Measurements from ENCODE around the gene ZC3H4.

ZC3H4 gene

DNA sequence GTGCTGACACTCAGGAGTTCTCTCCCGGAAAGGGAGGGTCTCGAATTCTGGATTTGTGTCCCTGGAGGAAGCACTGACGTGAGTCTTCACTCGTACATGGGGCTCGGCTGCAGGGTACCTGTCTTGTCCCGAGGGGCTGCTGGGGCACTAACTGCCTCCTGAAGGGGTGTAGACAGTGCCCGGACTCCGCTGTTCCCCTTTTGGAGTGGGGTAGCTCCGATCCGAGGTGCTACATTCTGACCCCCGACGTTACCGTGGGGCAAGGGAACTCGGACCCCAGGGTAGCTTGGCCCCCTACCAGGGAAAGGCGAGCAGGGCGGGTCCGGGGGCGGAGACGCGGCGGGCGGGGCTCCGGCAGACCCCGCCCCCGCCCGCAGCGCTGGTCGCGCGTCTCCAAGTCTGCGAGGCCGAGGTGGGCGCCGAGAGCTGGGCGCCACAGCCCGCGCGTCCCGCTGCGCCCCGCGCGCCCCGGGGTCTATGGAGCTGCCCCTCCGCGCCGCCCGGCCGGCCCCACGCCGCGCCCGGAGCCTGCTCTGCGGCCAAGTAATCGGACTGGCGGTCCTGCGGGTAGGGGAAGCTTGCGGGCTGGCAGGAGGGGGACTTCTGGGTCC is 94.0 kb downstream of the ZC3H4 start, which contains the start of gene NPAS1:
NPAS1 (plus strand) TSS at position 407 of the 611 bp plus-strand sequence. CDS start 1,211 bp downstream, outside the sequence.
- H3F3A ChIP-seq (ENCODE audit: insufficient read depth, low read length): no peaks in the 10 kb centered on the region
- H2AFZ ChIP-seq (ENCODE audit: low read length): no peak within 1 kb of the TSS
- peaks cover 15% of the 10 kb centered on the region for H3K27me3 ChIP-seq (ENCODE audit: insufficient read depth, low read length)
- H3K9me2 ChIP-seq (ENCODE audit: low read depth, low read length): no peaks in the 10 kb centered on the region
- peak within 1 kb of the TSS; percentile 47 for H3K4me2 ChIP-seq (ENCODE audit: low read length)
- no peaks in the 10 kb centered on the region for H3K36me3 ChIP-seq (ENCODE audit: insufficient read depth, low read length)
- H3K79me2 ChIP-seq (ENCODE audit: insufficient read depth, low read length): no peaks in the 10 kb centered on the region
- peak within 1 kb of the TSS; percentile 33 for H3K4me3 ChIP-seq (ENCODE audit: low read depth, low read length, poor library complexity, severe bottlenecking)
- no peak within 1 kb of the TSS for H3K9ac ChIP-seq (ENCODE audit: low read length)
- TF ChIP-seq EZH2 (IDR thresholded peaks at IDR 0.05; ENCODE audit: borderline replicate concordance, low read length): no peak
- TF ChIP-seq, protein P1, sequence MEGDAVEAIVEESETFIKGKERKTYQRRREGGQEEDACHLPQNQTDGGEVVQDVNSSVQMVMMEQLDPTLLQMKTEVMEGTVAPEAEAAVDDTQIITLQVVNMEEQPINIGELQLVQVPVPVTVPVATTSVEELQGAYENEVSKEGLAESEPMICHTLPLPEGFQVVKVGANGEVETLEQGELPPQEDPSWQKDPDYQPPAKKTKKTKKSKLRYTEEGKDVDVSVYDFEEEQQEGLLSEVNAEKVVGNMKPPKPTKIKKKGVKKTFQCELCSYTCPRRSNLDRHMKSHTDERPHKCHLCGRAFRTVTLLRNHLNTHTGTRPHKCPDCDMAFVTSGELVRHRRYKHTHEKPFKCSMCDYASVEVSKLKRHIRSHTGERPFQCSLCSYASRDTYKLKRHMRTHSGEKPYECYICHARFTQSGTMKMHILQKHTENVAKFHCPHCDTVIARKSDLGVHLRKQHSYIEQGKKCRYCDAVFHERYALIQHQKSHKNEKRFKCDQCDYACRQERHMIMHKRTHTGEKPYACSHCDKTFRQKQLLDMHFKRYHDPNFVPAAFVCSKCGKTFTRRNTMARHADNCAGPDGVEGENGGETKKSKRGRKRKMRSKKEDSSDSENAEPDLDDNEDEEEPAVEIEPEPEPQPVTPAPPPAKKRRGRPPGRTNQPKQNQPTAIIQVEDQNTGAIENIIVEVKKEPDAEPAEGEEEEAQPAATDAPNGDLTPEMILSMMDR (IDR thresholded peaks at IDR 0.05; ENCODE audit: low read length): no peak
- no peaks in the 10 kb centered on the region for H3K9me3 ChIP-seq (ENCODE audit: low read length)
- no peak within 1 kb of the TSS for H3K27ac ChIP-seq (ENCODE audit: low read depth, low read length, poor library complexity, severe bottlenecking)
- peaks cover 13% of the 10 kb centered on the region for H3K4me1 ChIP-seq (ENCODE audit: insufficient read depth, low read length, severe bottlenecking)
- no peaks in the 10 kb centered on the region for H4K20me1 ChIP-seq (ENCODE audit: insufficient read depth, low read length)

DNA sequence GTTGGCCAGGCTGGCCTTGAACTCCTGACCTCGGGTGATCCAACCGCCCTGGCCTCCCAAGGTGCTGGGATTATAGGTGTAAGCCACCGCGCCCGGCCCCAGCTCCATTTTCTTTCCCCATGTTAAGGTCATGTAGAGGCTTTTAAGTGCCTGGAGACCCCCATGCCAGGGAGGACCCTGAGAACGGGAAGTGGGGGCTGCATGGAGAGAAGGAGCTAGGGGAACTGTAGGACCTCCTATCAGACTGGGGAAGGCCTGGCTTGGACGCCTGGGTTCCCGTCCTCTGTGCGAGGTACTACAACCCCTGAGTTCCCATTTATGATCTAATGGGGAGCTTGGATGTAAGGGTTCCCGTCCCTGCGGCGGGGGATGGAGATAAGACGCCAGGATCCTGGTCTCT is 94.7 kb downstream of the ZC3H4 start:
- no peaks in the 10 kb centered on the region for H3K36me3 ChIP-seq (ENCODE audit: insufficient read depth, low read length)
- H2AFZ ChIP-seq (ENCODE audit: low read length): no peak overlapping the region
- no peaks in the 10 kb centered on the region for H3K9me2 ChIP-seq (ENCODE audit: low read depth, low read length)
- no peak overlapping the region for H3K4me2 ChIP-seq (ENCODE audit: low read length)
- no peaks in the 10 kb centered on the region for H3K9me3 ChIP-seq (ENCODE audit: low read length)
- no peak overlapping the region for H3K27ac ChIP-seq (ENCODE audit: low read depth, low read length, poor library complexity, severe bottlenecking)
- no peak overlapping the region for H3K4me3 ChIP-seq (ENCODE audit: low read depth, low read length, poor library complexity, severe bottlenecking)
- H3K4me1 ChIP-seq (ENCODE audit: insufficient read depth, low read length, severe bottlenecking): peaks cover 13% of the 10 kb centered on the region
- no peaks in the 10 kb centered on the region for H3K79me2 ChIP-seq (ENCODE audit: insufficient read depth, low read length)
- no peak for TF ChIP-seq EZH2 (IDR thresholded peaks at IDR 0.05; ENCODE audit: borderline replicate concordance, low read length)
- TF ChIP-seq, protein P1 (IDR thresholded peaks at IDR 0.05; ENCODE audit: low read length): no peak
- no peak overlapping the region for H3K9ac ChIP-seq (ENCODE audit: low read length)
- peaks cover 15% of the 10 kb centered on the region for H3K27me3 ChIP-seq (ENCODE audit: insufficient read depth, low read length)
- H4K20me1 ChIP-seq (ENCODE audit: insufficient read depth, low read length): no peaks in the 10 kb centered on the region
- H3F3A ChIP-seq (ENCODE audit: insufficient read depth, low read length): no peaks in the 10 kb centered on the region
